DMS153 (cell line): ENCODE measurements around the gene DDX54.
A peak's percentile ranks its signal among the peaks of the same experiment; 100 is the strongest.
"Not testable (repeated sequence)": the region's sequence is repeated elsewhere in the genome, so short reads cannot be mapped to it uniquely, and the experiment has no call there.

ENCODE experiments used
- DNase-seq: peaks from one replicate; lab custom pipeline; 2025; lab: John Stamatoyannopoulos, UW

The DDX54 gene

GRCh38 chr12:113220593-113221180, 35.4 kb upstream of the DDX54 start:
- no peak for DNase-seq

- no peak for DNase-seq
Observed at GRCh38 chr12:113216027-113216426, 30.7 kb upstream of the DDX54 start.

- no peak for DNase-seq
Observed at GRCh38 chr12:113214895-113215400, 29.7 kb upstream of the DDX54 start.

GRCh38 chr12:113211160-113211559, 25.9 kb upstream of the DDX54 start:
- DNase-seq: no peak

GRCh38 chr12:113208041-113208934, 23.0 kb upstream of the DDX54 start:
- DNase-seq: no peak

- no peak for DNase-seq
Observed at GRCh38 chr12:113207613-113208040, 22.3 kb upstream of the DDX54 start.

GRCh38 chr12:113206802-113207201, 21.5 kb upstream of the DDX54 start:
- not testable (repeated sequence) for DNase-seq

- DNase-seq: no peak
Observed at GRCh38 chr12:113204804-113205203, 19.5 kb upstream of the DDX54 start.

GRCh38 chr12:113203852-113204760, 18.8 kb upstream of the DDX54 start:
- no peak for DNase-seq

- DNase-seq: no peak
Observed at GRCh38 chr12:113202300-113203075, 17.2 kb upstream of the DDX54 start.

GRCh38 chr12:113201187-113202177, 16.2 kb upstream of the DDX54 start:
- no peak for DNase-seq

- DNase-seq: no peak
Observed at GRCh38 chr12:113200021-113200797, 14.9 kb upstream of the DDX54 start.

GRCh38 chr12:113198296-113198695, 13.0 kb upstream of the DDX54 start:
- DNase-seq: no peak

GRCh38 chr12:113197518-113198077, 12.3 kb upstream of the DDX54 start:
- DNase-seq: no peak

- peak; percentile 70 for DNase-seq
Observed at GRCh38 chr12:113196990-113197389, 11.7 kb upstream of the DDX54 start.

GRCh38 chr12:113196582-113196981, 11.3 kb upstream of the DDX54 start:
- DNase-seq: no peak

GRCh38 chr12:113195598-113195997, 10.3 kb upstream of the DDX54 start:
- no peak for DNase-seq

GRCh38 chr12:113194971-113195391, 9.7 kb upstream of the DDX54 start:
- no peak for DNase-seq

GRCh38 chr12:113191227-113191626, 5.9 kb upstream of the DDX54 start:
- DNase-seq: no peak
